NCI-H1092 (cell line): Measurements from ENCODE around the gene TBCK.
"Not testable (repeated sequence)": the region's sequence is repeated elsewhere in the genome, so short reads cannot be mapped to it uniquely, and the experiment has no call there.

Experiments
- DNase-seq: peaks from one replicate; lab custom pipeline; 2025; lab: John Stamatoyannopoulos, UW

Gene TBCK

DNA sequence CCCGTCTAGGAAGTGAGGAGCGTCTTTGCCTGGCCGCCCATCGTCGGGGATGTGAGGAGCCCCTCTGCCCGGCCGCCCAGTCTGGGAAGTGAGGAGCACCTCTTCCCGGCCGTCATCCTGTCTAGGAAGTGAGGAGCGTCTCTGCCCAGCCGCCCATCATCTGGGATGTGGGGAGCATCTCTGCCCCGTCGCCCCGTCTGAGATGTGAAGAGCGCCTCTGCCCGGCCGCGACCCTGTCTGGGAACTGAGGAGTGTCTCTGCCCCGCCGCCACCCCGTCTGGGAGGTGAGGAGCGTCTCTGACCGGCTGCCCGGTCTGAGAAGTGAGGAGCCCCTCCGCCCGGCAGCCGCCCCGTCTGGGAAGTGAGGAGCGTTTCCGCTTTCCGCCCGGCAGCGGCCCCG is 5.2 kb upstream of the TBCK start:
- DNase-seq, result not testable (repeated sequence)

DNA sequence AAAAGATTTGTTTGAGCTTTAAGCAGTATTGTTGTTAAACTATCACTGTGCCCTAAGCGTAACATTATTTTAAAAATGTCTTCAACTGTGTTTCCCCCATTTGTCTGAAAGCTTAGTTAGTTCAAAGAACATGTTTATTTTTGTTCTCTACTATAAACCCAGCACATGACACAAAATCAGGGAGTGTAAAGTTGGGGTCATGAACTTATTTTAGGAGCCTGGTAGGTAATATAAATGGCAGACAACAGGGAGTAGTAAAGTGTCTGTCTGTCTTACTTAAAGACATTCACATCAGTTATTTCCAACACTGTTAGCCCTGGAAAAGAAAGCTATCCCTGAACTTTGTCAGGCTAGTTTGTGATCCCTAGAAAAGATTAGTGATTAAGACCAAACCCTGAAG is 4.2 kb upstream of the TBCK start:
- no peak for DNase-seq

DNA sequence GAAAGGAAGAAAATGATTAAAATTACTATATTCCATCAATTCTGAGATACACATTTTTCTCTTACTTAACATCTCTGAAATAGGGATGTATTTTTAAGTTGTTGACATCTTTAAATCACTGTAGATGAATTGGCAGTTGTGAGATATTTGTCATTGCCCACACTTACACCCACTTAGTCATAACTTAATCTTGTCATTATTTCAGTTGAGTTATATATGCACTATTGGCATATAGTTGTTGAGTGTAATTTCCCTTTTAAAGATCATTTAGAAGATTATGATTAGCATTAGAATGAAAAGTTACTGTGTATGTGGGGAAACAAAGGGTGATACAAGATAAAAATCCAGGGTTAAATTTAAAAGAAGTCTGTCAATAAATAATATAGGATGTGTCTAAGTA is 2.5 kb upstream of the TBCK start:
- DNase-seq, result no peak

DNA sequence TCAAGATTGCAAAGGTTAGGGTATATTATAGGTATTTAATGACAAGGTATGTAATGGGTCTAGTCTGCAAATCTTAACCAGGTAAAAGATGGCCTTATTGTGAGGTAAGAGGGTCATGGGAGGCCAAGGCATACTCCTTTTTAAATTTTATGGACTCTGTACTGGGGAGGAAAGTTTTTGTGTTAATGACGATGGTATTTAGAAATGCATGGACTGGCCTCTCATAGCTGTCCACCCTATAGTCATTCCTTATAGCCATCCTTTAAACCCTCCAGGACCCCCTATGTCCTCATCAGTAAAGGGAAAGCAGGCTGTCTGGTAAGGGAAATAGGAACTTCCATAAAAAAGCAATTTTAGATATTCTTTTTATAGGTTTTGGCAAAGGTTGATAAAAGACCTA is 1.8 kb upstream of the TBCK start:
- no peak for DNase-seq

DNA sequence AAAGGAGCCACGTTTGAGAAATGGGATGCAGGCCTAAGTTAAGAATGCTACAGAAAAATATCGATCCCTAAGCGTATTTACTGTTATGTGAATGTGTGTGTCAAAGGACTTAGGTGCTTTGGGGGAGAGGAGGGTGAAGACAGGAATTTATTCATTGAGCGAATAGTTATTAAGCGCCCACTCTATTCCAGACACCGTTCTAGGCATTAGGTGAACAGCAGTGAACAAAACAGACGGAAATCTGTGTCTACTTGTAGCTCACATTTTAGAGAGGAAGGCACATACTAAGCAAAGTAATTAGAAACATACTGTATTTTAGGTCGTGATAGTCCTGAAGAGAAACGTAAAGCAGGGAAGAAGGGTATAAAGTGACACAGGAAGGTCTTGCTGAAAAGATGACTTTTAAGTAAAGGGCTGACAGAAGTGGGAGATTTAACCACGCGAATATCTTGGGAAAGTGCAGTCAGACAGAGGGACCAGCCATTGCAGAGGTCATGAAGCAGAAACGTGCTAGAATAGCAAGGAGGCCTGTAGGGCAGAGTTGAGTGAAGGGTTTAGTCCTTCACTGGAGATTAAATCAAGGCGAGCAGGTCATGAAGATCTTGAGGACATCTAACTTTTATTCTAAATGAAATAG is 882 bp upstream of the TBCK start:
- no peak for DNase-seq

DNA sequence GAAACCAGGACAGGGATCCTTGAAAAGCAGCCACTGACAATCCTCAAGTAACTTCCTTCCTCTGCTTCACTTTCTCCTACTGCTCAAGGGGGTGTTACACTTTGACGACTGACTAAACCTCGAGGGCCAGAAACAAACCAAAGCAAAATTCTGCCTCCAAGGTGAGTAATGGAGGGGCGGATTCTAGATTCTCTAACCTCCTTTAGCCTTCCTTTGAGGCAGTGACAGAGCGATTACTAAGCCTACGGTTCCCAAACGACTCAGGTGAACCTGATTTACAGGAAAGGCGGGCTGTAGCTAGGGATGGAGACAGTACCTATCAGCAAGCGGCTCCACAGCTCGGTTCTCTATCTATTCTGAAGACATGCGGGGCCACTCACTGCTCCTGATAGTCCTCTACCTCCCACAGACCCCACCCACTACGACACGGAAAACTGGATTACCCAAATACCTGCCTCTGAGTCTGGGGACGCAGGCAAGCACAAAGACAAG is 487 bp downstream of the TBCK start:
- DNase-seq, result no peak

DNA sequence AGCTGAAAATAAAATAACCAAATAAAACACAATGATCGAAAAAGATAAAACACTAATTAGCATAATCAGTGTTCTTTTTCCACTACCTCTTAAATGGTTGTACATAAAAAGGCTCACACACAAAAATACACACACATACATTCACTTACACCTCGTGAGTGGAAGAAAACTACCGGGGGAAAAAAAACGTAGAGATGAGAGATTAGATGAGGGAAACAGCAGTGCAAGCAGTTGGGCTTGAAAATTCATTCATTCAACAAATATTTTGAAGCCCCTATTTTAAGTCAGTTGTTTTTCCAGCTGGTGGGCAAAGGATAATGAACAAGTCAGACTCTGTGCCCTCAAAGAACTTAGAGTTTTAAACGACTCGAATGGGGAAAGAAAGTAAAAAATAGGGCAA is 1.0 kb downstream of the TBCK start:
- DNase-seq, result no peak

DNA sequence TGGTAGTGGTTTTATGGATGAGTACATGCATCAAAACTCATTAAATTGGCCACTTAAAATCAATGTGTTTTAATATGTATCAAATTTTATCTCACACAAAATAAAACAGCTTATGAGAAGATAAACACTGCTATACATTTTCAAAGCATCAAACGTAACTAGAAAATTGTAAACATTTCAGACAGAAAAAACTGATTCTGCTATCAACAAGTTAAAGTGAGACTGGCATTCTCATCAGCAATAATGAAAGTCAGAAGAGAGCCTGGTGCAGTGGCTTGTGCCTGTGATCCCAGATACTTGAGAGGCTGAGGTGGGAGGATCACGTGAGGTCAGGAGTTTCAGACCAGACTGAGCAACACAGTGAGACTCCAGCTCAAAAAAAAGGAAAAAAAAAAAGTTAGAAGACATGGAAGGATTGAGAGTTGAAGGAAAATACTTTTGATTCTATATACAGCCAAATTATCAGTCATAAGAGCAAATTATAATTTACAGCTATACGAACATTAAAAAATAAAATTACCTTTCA is 2.9 kb downstream of the TBCK start:
- DNase-seq, result no peak

DNA sequence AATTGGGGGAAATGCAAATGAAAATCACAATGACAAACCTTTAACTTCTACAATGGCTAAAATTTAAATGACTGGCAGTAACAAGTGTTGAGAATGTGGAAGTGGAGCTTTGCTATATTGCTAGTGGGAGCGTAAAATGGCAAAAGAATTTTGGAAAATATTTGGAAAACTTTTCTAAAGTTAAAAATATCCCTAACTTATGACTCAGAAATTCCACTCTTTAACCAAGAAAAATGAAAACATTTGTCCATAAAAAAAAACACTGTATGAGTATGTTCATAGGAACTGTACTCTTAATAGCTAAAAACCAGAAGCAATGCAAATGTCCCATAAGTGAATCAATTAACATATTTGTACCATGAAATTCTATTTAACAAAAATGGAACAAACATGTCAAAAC is 3.6 kb downstream of the TBCK start:
- DNase-seq, result no peak

DNA sequence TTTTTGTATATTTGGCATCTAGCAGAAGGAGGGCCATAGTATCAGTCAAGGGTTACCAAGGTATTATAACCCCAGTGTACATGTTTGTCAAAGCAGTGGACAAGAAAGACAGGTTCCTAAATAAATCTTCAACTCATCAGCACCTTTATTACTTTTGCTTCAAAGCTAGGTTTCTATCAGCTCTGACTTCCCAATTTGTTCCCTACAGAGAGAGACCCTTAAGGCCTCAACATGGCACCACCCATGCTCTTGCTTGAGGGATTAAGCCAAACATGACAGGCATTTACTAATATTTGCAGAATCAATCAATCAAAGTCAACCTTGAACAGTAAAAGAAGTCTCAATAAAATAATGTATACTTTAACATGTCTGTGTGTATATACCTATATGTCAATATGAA is 9.4 kb downstream of the TBCK start:
- no peak for DNase-seq

DNA sequence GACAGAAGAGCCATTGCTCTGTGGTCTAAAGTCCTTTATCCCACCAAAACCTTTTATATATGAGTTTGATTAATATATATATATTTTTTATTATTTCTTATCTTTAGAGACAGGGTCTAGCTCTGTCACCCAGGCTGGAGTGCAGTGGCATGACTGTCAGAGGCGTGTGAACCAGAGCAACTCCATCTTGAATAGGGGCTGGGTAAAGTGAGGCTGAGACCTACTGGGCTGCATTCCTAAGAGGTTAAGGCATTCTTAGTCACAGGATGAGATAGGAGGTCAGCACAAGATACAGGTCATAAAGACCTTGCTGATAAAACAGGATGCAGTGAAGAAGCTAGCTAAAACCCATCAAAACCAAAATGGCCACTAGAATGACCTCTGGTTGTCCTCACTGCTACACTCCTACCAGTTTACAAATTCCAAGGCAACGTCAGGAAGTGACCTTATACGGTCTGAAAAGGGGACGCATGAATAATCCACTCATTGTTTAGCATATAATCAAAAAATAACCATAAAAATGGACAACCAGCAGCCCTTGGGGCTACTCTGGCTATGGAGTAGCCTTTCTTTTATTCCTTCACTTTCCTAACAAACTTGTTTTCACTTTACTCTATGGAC is 10.5 kb downstream of the TBCK start:
- DNase-seq, result no peak

DNA sequence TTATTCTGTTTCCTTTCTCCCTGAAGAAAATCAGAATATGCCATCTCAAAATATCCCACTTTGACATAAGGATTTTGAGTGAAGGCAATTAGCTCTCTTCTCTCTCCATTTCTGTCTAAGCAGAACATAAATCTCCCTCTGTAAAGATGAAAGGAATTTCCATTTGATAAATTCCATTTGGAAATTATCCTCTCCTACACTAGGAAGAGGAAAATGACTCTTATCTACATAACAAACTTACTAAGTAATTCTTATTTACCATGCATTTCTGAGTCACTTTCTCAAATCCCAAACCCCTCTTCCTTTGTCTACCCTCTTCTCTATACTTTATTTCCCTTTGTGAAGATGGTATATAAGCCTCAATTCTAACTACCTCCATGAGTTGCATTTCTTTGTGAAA is 11.4 kb downstream of the TBCK start:
- no peak for DNase-seq

DNA sequence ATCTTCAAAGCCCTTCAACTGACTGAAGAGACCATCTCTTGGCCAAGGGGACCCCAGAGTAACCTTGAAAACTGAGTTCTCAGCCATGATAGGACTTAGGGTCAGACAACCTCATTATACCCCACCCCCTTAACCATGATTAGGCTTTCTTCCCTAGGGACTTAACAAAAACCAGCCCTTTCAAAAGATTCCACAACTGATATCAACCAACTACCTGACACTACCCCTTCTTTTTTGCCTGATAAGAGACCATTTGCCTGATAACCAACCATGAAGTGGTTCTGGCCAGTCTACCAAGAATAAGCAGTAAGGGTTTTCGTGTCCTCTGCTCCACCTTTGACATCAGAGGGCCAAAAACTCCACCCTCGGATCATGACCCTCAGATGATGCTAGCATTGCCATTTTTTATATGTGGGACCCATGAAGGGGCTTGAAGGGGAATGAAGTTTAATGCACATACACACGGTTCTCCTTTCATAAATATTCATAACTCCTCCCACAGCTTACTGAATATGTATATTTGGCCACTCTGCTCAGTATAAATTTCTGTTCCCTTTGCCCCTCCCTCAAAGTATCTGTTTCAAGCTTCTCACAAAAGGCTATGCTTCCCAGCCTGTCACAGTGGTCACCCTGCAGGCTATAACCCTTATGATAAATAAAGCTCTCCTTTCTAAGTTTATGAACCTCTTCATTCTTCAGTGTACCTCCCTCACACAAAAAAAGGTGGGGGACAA is 12.3 kb downstream of the TBCK start:
- no peak for DNase-seq

DNA sequence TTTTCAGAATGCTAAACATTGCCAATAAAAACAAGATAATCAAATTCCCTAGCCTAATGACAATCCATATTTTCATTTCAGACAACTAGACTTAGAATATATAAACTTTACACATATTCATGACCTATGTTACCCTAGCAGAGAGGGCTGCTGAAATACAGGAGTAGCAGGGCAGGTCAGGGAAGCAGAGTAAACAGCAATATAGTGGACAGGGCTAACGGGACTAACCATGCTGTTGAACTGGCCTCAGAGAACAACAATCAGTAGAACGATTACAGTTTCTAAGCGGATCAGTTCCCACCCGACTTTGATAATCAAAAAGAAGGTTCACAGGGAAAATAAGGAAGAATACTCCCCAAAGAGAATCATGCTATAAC is 14.0 kb downstream of the TBCK start:
- DNase-seq, result no peak

DNA sequence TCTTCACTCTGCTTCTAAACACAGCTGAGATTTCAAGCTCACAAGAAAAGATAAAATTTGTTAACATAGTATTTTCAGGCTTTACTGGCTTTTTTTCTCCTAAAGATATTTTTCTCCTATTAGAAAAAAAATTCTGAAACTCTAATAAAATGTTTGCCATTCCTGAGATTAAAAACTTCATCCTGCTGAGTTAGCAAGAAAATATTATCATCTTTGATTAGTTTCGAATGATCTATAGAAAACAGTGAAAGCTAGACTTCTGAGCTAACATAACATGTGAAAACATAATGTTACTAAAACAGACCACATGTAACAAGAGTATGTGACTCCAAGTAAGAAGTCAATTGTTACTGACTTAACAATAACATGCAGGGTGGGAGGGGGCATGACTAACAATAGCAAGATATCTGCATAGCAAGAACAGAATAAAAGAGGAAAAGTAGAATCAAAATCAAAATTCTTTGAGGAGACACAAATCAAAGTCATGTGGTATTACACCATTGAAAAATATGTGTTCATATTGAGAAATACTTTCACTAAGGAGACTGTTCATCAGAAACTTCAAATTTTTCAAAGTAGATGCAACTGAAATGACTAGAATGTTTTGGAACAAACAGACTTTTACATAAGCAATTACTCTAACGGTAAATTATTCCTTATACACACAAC is 14.5 kb downstream of the TBCK start:
- no peak for DNase-seq

DNA sequence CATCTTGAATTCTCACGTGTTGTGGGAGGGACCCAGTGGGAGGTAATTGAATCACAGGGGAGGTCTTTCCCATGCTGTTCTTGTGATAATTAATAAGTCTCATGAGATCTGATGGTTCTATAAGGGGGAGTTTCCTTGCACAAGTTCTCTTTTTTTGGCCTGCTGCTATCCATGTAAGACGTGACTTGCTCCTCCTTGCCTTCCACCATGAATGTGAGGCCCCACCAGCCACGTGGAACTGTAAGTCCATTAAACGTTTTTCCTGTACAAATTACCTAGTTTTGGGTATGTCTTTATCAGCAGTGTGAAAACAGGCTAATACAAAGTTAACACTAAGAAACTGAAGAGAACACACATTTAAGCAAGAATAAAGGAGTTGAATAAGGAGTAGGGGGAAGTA is 16.0 kb downstream of the TBCK start:
- DNase-seq, result no peak

DNA sequence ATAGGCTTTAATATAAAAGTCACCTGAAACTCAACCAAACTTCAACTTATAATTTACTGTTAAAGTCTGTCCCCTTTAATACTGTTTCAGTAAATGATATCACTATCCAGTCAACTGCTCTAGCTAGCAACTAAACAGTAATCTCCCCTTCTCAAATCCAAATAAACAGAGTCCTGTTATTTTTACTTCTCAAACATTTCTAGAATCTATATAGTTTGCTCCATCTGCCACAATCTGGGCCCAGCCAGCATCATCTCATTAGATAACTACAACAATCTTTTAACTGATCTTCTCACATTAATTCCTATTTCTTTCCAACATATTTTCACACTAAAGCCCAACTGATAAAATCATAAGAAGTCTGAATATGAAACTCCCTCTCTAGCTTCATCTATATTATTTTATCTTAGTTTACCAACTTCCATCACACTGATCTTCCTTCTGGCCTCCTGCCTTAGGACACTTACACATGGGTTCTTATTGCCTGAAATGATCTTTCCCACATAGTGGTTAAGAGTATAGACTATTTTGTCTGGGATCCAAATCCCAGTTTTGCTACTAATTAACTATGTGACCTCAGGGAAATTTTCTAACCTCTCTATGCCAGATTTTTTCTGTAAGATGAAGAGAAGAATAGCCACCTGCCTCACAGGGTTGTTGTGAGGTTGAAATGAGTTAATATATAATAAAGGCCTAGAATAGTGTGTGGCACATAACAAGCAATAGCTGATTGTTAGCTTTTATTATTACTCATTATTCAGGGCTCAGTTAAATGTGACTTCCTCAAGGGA is 18.6 kb downstream of the TBCK start:
- no peak for DNase-seq

DNA sequence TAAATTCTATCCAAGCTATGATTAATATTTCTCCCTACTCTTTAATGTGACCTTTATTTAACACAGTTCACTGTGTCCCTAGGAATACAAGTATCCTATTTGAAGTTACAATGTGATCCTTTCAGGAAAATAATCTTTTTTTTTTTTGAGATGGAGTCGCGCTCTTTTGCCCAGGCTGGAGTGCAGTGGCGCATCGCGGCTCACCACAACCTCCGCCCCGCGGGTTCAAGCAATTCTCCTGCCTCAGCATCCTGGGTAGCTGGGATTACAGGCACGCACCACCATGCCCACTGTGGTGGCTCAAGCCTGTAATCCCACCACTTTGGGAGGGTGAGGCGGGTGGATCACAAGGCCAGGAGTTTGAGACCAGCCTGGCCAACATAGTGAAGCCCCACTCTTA is 21.9 kb downstream of the TBCK start:
- DNase-seq, result no peak

DNA sequence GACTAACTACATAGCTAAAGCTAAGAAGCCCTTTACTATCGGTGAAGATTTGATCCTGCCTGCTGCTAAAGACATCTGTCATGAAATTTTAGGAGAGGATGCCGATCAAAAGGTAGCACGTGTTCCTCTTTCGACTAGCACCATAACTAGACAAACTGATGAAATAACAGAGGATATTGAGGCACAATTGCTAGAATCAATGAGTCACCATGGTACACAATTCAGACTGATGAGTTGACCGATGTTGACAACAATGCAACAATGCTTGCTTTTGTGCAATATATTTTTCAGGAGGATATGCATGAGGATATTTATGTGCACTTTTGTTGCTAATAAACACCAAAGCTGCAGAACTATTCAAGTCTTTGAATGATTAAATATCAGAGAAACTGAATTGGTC is 24.3 kb downstream of the TBCK start:
- DNase-seq, result no peak

DNA sequence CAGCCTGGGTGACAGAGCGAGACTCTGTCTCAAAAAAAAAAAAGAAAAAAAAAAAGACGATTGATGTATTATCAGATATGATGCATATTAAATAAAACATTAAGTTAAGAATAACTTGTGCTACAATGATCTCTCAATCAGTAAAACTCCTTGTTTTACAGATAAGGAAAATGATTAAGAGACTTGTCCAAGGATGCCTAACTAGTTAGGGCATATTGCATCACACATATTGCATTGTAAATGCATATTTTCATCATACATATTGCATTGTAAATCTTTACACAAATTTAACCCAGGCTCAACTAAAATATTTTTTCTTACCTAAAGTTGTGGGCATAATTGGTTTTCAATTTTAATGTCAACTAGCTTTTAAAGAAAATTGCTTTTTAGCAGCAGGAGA is 26.3 kb downstream of the TBCK start:
- no peak for DNase-seq

DNA sequence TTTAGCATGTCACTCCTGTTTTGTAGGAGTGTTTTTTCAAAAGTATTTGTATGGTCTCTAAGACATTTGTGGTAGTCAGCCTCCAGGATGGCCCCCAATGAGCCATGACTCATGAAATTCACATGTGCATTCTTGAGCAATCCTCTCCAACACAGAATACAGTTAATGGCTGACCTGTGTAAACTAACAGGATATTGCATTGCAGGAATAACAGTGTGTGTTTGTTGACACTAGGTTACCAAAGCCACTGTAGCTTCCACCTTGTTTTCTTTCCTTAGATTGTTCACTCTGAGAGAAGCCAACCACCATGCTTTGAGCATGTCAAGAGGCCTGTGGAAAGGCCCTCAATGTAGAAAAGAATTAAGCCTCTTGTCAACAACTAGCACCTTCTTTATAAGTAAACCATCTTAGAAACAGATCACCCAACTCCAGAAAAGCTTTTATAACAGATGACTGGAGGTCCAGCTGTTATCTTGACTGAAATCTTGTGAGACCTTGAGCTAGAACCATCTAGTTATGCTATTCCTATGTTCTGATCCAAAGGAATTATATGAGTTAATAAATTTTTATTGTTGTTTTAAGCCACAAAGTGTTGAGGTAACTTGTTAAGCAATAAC is 28.5 kb downstream of the TBCK start:
- no peak for DNase-seq

DNA sequence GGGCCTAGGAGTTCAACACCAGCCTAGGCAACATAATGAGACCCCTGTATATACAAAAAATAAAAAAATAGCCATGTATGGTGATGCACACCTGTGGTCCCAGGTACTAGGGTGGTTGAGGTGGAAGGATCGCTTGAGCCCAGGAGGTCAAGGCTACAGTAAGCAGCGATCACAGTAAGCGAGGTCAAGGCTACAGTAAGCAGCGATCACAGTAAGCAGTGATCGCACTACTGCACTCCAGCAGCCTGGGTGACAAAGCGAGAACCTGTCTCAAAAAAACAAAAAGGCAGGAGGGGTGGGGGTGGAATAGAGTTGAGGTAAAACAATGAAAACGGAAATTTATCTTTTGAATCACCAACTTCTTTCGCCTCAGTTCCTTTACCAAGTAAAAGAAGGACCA is 29.4 kb downstream of the TBCK start:
- no peak for DNase-seq
